Measurements from ENCODE around the gene KSR2. TPM values are rescaled to one million over a fixed set of nuclear protein-coding genes. Genes with fewer than 3 reads are reported as not detected.

KSR2 gene
- total RNA-seq, 1 experiment from 2014 or later = 1.3 TPM

DNA sequence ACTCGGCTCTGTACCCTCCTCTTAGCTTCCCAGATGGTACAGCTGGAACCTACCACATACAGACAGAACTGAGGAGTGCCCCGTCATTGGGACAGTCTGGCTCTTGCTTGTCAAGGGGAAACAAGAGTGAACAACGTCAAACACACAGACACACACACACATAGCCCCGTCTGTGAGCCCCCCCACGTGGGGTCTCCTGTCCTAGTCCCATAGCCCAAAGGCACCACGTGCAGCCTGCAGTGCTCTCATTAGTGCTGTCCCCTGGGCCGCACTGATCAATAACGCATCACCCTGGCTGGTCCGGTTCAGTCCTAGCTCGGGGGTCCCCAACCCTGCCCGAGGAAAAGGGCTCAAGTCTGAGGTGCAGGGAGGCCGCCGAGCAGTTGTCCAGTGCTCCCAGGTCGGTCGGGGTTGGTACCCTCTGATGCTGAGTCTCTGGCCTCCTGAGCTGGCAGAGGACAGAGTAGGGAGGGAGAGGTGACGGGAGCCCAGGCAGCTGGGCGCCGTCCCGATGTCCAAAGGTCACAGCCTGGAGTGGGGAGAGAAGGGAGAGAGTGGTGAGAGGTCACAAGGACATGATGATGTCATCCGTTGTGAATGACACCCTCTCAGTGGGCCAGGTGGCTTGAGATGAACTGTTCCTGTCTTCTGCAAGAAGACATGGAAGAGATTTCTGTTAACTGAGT, 502.0 kb downstream of the KSR2 start:
- Histone ChIP-seq H4K91ac (ENCODE audit: insufficient read length, low read depth, low read length) (no peak overlapping the region), H4K5ac (ENCODE audit: insufficient read length, low read depth, low read length) (no peak overlapping the region), H3K56ac (ENCODE audit: insufficient read length, low read depth, low read length) (no peak overlapping the region), H3K4me2 (ENCODE audit: insufficient read depth, insufficient read length, low read length) (no peak overlapping the region), H3K4ac (ENCODE audit: low read depth, low read length) (no peak overlapping the region), H2BK5ac (ENCODE audit: insufficient read length, low read length) (no peak overlapping the region), H2BK12ac (ENCODE audit: insufficient read length, low read depth, low read length) (no peak overlapping the region), H3T11ph (ENCODE audit: low read length) (no peak overlapping the region), H2BK20ac (ENCODE audit: low read depth, low read length, poor library complexity, severe bottlenecking) (no peak overlapping the region), H3K27ac (ENCODE audit: insufficient read length, low read depth, low read length) (no peak overlapping the region), H3K9me3 (ENCODE audit: control insufficient read depth, low read depth, low read length) (no peaks in the 10 kb centered on the region), H4K20me1 (ENCODE audit: control insufficient read depth, insufficient read depth, insufficient read length) (peaks cover 2% of the 10 kb centered on the region), H3K14ac (ENCODE audit: insufficient read depth, low read length) (no peak overlapping the region), H2AFZ (ENCODE audit: low read length) (no peak overlapping the region), H3K18ac (ENCODE audit: insufficient read length, low read depth, low read length) (no peak overlapping the region), H3K9ac (ENCODE audit: extremely low read depth, insufficient read length, low read length) (no peak overlapping the region), H3K27me3 (ENCODE audit: insufficient read depth, low read length) (no peaks in the 10 kb centered on the region), H3K79me2 (ENCODE audit: insufficient read depth, low read length) (no peaks in the 10 kb centered on the region), H3K23me2 (ENCODE audit: insufficient read length, low read depth, low read length, poor library complexity, severe bottlenecking) (no peaks in the 10 kb centered on the region), H3K23ac (ENCODE audit: insufficient read length, low read depth, low read length) (no peak overlapping the region), H2AK5ac (ENCODE audit: insufficient read length, low read length) (no peak overlapping the region), H2BK15ac (ENCODE audit: low read depth, low read length) (no peak overlapping the region), H3K79me1 (ENCODE audit: insufficient read depth, low read depth, low read length, poor library complexity, severe bottlenecking) (no peaks in the 10 kb centered on the region), H3K4me1 (ENCODE audit: insufficient read depth, low read length) (no peaks in the 10 kb centered on the region), H4K8ac (replicated peaks; ENCODE audit: insufficient read length, low read depth, low read length) (no peak overlapping the region), H2BK120ac (ENCODE audit: low read depth, low read length, poor library complexity, severe bottlenecking) (no peak overlapping the region)
- DNase-seq = no peak
- TF ChIP-seq, protein P1, sequence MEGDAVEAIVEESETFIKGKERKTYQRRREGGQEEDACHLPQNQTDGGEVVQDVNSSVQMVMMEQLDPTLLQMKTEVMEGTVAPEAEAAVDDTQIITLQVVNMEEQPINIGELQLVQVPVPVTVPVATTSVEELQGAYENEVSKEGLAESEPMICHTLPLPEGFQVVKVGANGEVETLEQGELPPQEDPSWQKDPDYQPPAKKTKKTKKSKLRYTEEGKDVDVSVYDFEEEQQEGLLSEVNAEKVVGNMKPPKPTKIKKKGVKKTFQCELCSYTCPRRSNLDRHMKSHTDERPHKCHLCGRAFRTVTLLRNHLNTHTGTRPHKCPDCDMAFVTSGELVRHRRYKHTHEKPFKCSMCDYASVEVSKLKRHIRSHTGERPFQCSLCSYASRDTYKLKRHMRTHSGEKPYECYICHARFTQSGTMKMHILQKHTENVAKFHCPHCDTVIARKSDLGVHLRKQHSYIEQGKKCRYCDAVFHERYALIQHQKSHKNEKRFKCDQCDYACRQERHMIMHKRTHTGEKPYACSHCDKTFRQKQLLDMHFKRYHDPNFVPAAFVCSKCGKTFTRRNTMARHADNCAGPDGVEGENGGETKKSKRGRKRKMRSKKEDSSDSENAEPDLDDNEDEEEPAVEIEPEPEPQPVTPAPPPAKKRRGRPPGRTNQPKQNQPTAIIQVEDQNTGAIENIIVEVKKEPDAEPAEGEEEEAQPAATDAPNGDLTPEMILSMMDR (conservative IDR thresholded peaks at IDR 0.05) = no peak
- Mint-ChIP-seq H3K27ac (no peak overlapping the region), H3K36me3 (ENCODE audit: insufficient read depth in 1 of 3, low read depth in 3 of 3) (peaks cover 4 to 5% (median 4%) of the 10 kb centered on the region in 3 experiments; a peak in 6 of 7 replicates), H3K4me1 (no peaks in the 10 kb centered on the region), H3K27me3 (ENCODE audit: low read depth) (no peaks in the 10 kb centered on the region; the same call in 1 of the 2 replicates), H3K4me3 (no peak overlapping the region), H3K9me3 (peaks cover 4% of the 10 kb centered on the region in 2 experiments)
- WGBS (ENCODE audit: extremely low coverage, insufficient read length, low lambda C conversion rate) = no CpG with 5 or more reads among the region's 20 CpGs

Measured in H9 (cell line).